Calu3 (cell line): Measurements from ENCODE around the gene ANKRD45. TPM values are rescaled to one million over a fixed set of nuclear protein-coding genes. Genes with fewer than 3 reads are reported as not detected.
A peak's percentile ranks its signal among the peaks of the same experiment; 100 is the strongest.
"Not testable (repeated sequence)": the region's sequence is repeated elsewhere in the genome, so short reads cannot be mapped to it uniquely, and the experiment has no call there.

Source experiments
- BruUV-seq: library from RNA; stranded (reverse); fragments of 400-500 nt; replicated peaks from 2 replicates; lab custom pipeline; 2021; lab: Mats Ljungman, UMichigan
- CTCF ChIA-PET: fragments of 300-600 bp; sonication (Branson Sonifier 250); formaldehyde crosslinking; loops from one replicate; lab custom pipeline; 2022; ENCODE audit warnings: antibody characterized with exemption; lab: Charles Lee
- DNase-seq: peaks from one replicate; pipeline ENCODE4 v3.0.0; 2022
- H3K27ac Mint-ChIP-seq: one replicate; pipeline ENCODE4 v1.8.0; 2022; ENCODE audit warnings: mixed read lengths; ENCODE audit not compliant: unreplicated experiment
- H3K27me3 Mint-ChIP-seq: one replicate; pipeline ENCODE4 v1.8.0; 2022; ENCODE audit warnings: mixed read lengths; ENCODE audit not compliant: unreplicated experiment
- H3K36me3 Mint-ChIP-seq: one replicate; pipeline ENCODE4 v1.8.0; 2022; ENCODE audit warnings: mild to moderate bottlenecking, moderate library complexity, mixed read lengths; ENCODE audit not compliant: insufficient read depth, unreplicated experiment
- H3K4me1 Mint-ChIP-seq: one replicate; pipeline ENCODE4 v1.8.0; 2022; ENCODE audit warnings: mild to moderate bottlenecking, low read depth, mixed read lengths; ENCODE audit not compliant: unreplicated experiment
- H3K4me3 Mint-ChIP-seq: one replicate; pipeline ENCODE4 v1.8.0; 2022; ENCODE audit warnings: mild to moderate bottlenecking, low read depth, moderate library complexity, mixed read lengths; ENCODE audit not compliant: unreplicated experiment
- H3K9me3 Mint-ChIP-seq: one replicate; pipeline ENCODE4 v1.8.0; 2022; ENCODE audit warnings: low read depth, mixed read lengths; ENCODE audit not compliant: unreplicated experiment
- CTCF ChIP-seq: fragments of 200-600 bp; IDR thresholded peaks from one replicate; pipeline ENCODE4 v1.8.0; 2022; ENCODE audit warnings: antibody characterized with exemption; ENCODE audit not compliant: unreplicated experiment
- intact Hi-C: fragments of 100-400 bp; cut with micrococcal nuclease; formaldehyde crosslinking; loops from one replicate; pipeline ENCODE4 v1.10.0; 2022; ENCODE audit not compliant: unreplicated experiment
- total RNA-seq: library from RNA; stranded (reverse); gene quantifications from 2 replicates; pipeline ENCODE4 v1.2.3, GENCODE V29; 2022

ANKRD45 gene
- total RNA-seq, 1 experiment from 2014 or later = not detected

GRCh38 chr1:173603056-173603591 lies 66.5 kb downstream of the ANKRD45 start, which contains the start of gene SLC9C2:
Gene SLC9C2 (minus strand): TSS chr1:173603072. CDS start chr1:173601776, 1,296 bp downstream.
- no peaks in the 10 kb centered on the region for H3K36me3 Mint-ChIP-seq
- peak within 1 kb of the TSS; percentile 7 for H3K4me3 Mint-ChIP-seq
- no peaks in the 10 kb centered on the region for H3K27me3 Mint-ChIP-seq
- no peaks in the 10 kb centered on the region for H3K9me3 Mint-ChIP-seq
- no peaks in the 10 kb centered on the region for H3K4me1 Mint-ChIP-seq
- CTCF ChIA-PET = interaction anchor here (0.7 kb wide), 1 partner anchor 92 kb away, joined by 3 read pairs; no protein-coding TSS in a partner anchor
- intact Hi-C loops = no loop called here
- no peak for TF ChIP-seq CTCF
- BruUV-seq = no TSS peak
- DNase-seq = peak; percentile 15
- H3K27ac Mint-ChIP-seq = peak within 1 kb of the TSS; percentile 0

DNA sequence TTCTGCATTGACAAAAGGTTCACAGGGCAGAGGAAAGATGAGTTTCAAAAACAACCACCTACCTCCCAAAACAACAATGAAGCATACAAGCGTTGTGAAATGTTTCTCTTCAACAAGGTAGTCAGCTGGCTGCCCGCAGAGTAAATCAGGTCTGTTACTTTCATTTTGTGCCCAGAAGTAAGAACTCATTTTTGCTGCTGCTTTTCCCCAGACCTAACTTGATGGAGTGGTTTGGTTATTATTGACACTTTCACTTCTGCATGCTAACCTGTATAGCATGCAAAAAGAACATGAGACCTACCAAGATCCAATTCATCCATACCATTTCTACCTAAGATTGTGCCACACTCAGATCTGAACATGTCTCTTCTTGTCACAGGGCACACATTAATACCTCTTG lies 68.1 kb downstream of the ANKRD45 start:
- no peak for DNase-seq
- intact Hi-C loops = no loop called here
- Mint-ChIP-seq H3K36me3 (no peaks in the 10 kb centered on the region), H3K27ac (no peak overlapping the region), H3K9me3 (no peaks in the 10 kb centered on the region), H3K4me1 (no peaks in the 10 kb centered on the region), H3K4me3 (no peak overlapping the region), H3K27me3 (no peaks in the 10 kb centered on the region)
- CTCF ChIA-PET = no interaction called here
- TF ChIP-seq CTCF = no peak
- no TSS peak for BruUV-seq

GRCh38 chr1:173596097-173596825 lies 73.4 kb downstream of the ANKRD45 start:
- DNase-seq = no peak
- Mint-ChIP-seq H3K27ac (no peak overlapping the region), H3K27me3 (no peaks in the 10 kb centered on the region), H3K4me1 (no peaks in the 10 kb centered on the region), H3K4me3 (no peak overlapping the region), H3K36me3 (no peaks in the 10 kb centered on the region), H3K9me3 (peaks cover 4% of the 10 kb centered on the region)
- intact Hi-C loops = no loop called here
- TF ChIP-seq CTCF = no peak
- CTCF ChIA-PET = no interaction called here
- no TSS peak for BruUV-seq

- H3K27ac Mint-ChIP-seq, H3K9me3 Mint-ChIP-seq, H3K4me1 Mint-ChIP-seq, H3K36me3 Mint-ChIP-seq, intact Hi-C loops, H3K27me3 Mint-ChIP-seq, H3K4me3 Mint-ChIP-seq, DNase-seq, BruUV-seq, CTCF ChIA-PET: not testable (repeated sequence)
Measured at GRCh38 chr1:173591138-173591537, 78.5 kb downstream of the ANKRD45 start.

DNA sequence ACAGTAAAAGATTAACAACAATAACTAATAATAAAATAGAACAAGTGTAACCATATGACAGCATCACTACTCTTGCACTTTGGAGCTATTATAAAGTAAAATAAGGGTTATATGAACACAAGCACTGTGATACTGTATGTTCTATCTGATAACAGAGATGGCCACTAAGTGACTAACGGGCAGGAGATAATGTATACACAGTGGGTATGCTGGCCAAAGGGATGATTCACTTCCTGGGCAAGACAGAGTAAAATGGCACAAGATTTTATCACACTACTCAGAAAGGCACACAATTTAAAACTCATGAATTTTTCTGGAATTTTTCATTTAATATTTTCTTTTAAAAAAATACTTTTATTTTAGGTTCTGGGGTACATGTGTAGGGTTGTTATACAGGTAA lies 79.1 kb downstream of the ANKRD45 start:
- CTCF ChIA-PET = no interaction called here
- no peak for TF ChIP-seq CTCF
- Mint-ChIP-seq H3K4me3 (no peak overlapping the region), H3K4me1 (no peaks in the 10 kb centered on the region), H3K27me3 (no peaks in the 10 kb centered on the region), H3K27ac (no peak overlapping the region), H3K9me3 (peaks cover 4% of the 10 kb centered on the region), H3K36me3 (no peaks in the 10 kb centered on the region)
- no peak for DNase-seq
- BruUV-seq = no TSS peak
- intact Hi-C loops = no loop called here
